Kidney tubule cell (primary cell): Measurements from ENCODE around the gene GLDN.

Source experiments
- DNase-seq: peaks from one replicate; pipeline ENCODE4 v3.0.0-alpha.2; 2018; ENCODE audit warnings: low spot score

GLDN gene

DNA sequence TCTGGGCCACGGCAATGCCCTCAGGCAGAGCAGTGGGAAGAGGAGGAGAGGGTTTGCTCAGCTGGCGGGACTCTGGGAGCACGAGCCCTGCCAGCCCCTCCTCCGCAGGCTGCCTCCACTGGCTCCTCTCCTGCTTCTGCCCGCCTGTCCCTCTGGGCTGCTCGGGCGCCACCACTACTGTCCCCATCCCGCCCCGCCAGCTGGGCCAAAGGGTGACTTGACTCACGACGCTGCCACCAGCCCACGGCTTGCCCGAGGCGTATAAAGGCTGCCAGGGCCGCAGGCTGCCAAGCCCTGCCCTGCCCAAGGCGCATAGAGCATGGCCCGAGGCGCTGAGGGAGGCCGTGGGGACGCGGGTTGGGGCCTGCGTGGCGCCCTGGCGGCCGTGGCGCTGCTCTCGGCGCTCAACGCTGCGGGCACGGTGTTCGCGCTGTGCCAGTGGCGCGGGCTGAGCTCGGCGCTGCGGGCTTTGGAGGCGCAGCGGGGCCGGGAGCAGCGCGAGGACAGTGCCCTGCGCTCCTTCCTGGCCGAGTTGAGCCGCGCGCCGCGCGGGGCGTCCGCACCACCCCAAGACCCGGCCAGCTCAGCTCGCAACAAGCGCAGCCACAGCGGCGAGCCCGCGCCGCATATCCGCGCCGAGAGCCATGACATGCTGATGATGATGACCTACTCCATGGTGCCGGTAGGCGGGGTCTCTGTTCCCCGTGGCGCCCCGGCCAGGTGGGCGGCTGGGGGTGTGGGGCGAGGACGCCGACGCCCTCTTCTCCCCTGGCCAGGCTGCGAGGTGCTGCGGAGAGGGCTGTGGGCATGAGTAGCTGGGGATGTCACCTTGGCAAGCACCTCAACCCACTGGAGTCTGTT is at the start of gene GLDN:
Gene GLDN, plus strand, starts transcription at position 290 of the 861 bp plus-strand sequence. Its CDS starts 30 bp downstream, at position 320.
- no peak for DNase-seq

DNA sequence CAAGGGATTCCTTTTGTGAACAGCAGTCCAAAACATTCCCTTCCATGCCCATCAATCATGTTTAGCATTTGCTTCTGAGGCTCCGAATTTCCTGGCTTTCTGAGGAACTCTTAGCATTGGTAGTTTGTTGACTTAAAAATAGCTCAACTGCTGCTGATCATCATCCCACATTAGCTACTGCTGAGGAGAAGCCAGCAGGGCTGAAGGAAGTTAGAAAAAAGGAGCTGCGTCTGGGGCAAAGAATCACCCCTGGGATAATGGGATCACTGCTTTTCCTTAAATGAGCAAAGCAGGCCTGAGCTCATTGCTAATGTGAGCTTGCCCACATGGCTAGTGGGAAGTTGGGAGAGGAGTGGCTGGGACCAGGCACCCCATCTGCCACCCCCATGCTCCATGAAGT is 42.8 kb upstream of the GLDN start:
- no peak for DNase-seq

DNA sequence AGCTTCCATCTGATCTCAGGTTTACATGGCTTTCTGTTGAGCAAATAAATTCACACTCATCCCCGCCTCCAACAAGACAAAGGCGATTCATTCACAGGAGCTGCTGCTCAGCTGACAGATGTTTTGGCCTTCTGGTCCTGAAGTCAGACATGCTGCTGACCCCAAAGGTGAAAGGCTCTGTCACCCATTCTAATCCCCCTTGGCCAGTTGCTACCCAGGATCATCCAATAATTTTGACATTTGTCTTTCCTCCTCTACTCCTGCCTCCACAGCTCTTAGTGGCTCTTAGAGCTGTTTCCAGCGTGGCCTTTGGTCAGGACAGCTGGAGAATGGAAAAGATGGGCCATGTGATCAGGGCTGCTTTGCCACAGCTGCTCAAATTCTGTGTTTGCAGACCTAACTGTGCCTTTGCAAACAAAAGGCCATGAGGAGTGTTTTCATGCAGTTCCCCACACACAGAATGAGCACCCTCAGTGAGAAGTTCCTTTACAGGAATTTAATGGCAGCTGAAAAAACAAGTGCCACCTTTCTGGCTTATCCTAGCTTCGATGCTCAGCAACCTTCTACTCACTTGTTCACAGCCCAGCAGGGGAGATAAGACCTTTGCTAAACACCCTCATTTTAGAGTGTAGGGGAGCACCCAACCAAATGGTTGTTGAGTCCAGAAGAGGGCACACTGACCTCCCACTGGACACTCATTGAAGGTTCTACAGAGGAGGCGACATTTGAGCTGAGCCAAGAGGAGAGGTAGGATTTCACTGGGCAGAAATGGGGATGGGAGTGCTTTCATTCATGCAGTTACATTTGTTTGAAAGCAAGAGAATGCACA is 42.1 kb upstream of the GLDN start:
- DNase-seq: no peak

DNA sequence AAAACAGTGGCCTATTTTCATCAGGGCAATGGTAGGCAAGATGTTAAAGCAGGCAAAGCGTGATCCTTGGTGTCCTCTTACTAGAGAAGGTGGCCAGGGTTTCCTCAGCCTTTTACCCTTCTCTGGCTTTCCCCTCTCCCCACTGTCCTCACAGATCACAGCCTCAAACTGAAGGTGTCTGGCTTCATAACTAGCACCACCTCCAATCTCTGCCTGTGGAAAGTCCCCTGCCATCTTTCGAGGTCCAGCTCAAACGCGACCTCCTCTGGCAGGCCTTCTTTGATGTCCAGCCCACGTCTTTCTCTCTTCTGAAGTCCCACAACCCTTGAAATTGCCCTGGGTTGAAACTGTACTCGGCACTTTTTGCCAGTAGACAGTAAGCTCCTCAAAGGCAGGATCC is 39.0 kb upstream of the GLDN start:
- DNase-seq: no peak

DNA sequence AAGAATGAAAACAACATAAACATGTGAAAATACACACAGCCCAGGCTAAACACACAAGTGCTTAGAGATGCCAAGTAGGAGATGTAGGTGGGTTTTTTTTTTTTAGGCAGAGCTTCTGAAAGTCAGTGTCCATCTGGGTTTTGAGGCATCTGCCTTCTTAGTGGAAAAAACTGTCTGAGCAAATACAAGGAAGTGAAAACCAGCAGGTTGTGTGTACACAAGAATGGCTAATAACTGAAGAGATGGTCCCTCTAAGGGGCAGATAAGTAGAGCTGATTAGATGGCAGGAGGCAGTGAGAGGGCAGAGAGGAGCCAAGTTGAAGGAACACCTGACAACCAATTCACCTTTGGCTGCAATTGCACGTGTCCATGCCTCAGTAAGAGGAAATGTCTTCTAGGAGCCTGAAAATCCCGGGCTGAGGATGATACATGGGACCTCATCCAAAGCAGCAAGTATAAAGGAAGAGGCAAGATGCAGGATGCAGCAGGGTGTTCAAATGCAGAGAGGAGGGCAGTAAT is 37.9 kb upstream of the GLDN start:
- no peak for DNase-seq

DNA sequence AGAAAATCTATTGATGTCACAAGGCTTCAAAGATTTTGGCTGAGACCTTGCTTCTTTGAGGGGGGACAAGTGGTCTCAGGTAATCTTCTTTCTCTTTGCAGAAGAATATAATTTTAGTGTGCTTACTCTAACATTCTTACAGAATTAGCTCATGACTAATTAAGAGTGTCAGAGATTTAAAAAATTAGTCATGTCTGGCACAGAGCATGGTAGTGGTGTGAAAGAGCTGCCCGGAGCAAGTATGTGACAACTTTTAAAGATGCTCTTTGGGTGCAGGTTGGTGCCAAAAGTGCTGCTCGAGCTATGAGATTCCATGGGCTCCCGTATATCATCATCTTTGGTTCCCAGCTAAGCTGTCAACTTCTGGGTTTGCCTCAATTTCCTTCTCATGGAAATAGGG is 34.1 kb upstream of the GLDN start:
- DNase-seq: no peak

DNA sequence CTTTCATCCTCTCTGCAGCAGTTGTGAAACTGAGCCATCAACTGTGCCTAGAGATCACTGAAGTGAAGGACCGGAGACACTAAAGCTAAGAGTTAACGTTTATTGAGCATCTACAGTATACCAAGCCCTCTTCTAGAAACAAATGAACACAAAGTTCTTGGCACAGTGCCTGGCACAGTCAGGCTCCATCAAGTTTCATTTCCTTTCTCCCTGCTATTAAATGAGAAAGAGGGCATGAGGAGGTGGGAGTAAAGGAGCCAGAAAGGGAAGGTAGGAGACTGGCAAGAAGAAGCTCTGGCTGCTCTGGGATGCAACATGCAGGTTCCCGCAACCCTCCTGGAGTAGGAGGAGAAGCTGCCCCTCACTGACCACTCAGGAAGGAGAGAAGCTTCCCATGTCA is 33.6 kb upstream of the GLDN start:
- DNase-seq: no peak

DNA sequence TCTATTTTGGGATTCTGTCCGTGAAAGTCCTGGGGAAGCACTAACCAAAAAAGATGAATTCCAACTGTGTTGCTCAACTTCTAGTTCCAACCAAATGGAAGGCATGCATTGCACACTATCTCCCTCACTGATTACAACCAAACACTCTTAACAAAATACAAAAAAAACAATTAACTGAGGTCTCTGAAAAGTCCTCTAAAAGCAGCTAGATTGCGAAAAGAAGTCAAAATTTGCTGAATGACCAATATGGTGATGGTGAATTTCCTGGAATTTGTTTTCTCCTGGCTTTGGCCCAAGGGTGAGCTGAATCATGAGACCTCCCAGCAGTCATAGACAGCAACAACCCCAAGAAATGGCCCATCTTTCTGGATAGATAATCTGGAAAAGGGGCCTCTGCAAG is 31.4 kb upstream of the GLDN start:
- DNase-seq: no peak

DNA sequence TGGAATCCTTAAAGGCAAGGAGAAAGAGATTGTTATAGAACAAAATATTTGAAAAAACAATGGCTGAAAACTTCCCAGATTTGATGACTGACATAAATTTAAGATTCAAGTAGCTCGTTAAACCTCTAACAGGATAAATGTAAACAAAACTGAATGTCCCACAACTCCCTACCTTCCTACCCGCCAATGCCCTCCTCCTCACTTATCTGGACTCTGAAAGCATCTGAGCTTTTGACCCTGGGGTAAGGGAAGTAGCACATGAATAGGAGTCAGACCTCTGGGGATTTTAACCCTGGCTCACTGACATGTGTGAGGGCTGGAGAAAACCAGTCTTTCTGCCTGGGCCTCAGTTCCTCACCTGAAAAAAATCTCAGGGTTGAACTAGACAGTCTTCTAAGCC is 29.9 kb upstream of the GLDN start:
- no peak for DNase-seq

DNA sequence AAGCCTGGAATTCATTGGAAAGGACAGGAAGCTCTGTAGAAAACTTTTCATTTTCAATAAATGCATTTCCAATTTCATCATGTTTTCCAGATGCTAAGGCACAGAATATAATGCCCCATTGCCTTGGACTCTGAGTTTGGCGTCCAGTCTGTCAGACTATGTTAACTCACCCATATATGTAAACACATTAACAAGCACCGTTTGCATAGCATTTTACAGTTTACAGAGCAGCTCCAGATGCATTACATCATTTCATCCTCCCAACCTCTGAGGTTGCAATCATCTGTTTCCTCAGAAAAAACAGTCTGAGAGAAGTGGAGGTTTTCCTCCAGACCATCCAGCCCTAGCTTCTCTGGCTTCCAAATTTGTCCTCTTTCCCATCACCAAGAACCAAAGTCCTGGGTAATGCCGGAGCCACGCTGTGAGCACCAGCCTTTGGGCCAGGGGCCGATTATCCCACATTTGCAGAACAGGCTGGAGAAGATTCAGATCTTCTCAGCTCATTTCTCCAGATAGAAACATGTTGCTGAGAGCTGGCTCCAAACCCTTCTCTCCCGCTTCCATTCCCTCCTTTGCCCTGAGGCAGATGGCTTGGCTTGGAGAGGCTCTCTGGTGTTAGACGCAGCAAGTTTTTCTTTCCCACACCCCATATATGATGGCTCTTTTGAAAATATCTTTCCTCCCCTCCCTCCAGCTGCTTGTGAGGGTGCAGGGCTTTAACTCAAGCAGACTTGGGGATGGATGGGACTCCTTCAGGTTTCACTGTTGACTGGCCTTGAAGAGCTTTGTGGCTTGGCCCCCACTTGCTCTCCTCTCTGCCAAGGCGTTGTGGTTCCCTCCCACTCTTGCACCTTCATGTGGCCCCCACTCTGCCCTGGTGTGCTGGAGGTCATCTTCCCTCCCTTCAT is 29.0 kb upstream of the GLDN start:
- DNase-seq: no peak

DNA sequence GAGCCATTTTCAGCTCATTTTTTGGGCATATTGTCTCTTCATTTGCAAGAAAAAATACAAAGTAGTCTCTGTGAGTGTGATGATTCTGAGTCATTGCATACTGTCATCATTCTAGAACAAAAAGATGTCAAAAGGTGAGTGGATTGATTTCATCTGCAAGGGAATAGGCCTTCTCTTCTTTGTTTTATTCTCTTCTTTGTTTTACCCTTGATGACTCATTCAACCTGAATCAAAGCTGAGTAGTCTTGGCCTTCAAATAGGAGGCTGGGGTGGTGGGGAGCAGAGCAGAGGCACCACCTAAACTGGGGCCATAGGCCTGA is 28.4 kb upstream of the GLDN start:
- DNase-seq: peak; percentile 50

DNA sequence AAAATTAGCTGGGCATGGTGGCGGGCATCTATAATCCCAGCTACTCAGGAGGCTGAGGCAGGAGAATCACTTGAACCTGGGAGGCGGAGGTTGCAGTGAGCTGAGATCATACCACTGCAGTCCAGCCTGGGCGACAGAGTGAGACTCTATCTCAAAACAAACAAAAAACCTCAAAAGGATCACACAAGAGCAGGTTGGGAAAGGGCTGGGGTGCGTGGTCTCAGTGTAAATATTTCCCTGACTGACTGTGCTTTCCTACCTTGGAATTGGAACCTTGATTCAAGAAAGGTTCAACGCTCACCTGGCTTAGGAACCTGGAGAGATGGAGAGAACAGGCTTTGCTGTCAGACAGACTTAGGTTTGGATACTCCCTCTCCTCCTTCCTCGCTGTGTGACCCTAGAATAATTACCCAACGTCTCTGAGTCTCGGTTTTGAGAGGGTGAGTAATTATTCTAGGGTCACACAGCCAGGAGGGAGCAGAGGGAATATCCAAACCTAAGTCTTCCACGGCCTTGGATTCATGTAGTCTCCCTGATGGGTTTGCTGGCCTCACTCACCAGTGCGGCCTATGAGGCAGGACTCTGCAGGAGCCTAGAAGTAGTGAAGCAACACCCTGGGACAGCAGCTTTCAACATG is 27.7 kb upstream of the GLDN start:
- no peak for DNase-seq

DNA sequence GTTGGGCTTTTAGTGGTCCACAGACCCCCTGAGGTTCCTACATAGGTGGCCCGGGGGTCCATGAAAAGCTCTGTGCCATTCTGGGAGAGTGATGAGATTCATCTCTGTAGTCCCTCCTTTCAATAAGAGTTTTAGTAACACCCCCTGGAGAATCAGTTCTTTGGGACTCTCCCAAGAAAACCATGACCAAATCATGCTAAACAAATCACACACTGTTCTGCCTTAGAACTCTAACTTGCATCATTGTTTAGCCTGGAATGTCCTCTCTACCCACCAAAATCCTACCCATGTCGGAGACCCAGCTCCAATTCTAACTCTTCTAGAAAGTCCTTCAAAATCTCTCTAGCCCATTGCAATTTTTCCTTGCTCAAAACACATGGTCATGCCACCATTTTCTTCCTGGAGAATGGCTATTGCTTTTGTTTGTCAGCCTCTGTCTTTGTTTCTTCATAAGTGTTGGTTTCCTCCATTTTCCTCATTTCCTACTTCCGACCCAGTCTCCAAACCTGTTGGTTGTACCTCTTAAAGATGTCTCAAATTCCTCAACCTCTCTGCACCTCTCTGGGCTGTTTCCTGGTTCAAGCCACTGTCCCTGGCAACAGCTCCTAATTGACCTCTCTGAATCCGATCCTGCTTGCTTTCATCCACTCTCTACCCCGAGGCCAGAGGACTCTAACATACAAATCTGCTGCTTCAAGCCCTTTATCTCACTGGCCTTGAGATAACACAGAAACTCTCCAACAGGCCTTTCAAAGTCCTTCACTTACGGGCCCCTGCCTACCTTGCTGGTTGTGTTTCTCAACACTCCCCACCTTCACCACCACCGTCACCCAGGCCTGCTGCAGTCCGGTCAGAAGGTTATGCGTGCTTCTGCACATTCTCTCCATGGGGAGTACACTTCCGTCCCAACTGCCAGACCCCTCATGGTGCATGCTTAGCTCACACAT is 26.8 kb upstream of the GLDN start:
- no peak for DNase-seq

DNA sequence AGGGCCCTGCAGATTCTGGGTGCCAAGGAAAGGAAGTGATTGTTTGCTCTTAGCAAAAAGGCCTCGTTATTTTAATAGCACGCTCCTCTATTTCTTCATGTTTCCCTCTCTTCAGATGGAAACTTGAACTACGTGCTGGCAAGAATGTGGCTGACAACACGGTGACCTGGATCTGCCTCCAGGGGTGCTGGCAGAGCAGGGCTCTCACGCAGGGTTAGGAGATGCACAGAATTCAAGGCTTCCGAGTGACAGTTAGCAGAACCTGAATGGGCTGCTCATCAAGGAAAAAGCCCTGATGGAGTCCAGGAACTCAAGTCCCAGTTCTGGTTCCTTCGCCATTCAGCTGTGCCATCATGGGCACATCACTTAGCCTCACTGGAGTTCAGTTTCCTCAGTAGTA is 25.7 kb upstream of the GLDN start:
- no peak for DNase-seq

DNA sequence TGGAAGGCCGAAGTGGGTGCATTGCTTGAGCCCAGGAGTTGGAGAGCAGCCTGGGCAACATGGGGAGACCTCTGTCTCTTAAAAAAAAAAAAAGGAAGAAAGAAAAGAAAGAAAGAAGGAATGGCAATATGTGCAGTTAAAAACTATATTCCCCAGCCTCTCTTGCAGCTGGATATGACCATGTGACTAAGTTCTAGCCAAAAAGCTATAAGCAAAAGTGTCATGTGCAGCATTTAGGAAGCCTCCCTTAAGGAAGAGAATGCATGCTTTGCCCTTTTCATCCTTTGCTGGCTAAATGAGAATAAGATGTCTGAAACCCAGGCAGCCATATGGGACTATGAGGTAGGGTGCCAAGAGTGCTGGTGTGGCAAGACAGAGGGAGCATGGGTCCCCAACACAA is 24.8 kb upstream of the GLDN start:
- DNase-seq: no peak

DNA sequence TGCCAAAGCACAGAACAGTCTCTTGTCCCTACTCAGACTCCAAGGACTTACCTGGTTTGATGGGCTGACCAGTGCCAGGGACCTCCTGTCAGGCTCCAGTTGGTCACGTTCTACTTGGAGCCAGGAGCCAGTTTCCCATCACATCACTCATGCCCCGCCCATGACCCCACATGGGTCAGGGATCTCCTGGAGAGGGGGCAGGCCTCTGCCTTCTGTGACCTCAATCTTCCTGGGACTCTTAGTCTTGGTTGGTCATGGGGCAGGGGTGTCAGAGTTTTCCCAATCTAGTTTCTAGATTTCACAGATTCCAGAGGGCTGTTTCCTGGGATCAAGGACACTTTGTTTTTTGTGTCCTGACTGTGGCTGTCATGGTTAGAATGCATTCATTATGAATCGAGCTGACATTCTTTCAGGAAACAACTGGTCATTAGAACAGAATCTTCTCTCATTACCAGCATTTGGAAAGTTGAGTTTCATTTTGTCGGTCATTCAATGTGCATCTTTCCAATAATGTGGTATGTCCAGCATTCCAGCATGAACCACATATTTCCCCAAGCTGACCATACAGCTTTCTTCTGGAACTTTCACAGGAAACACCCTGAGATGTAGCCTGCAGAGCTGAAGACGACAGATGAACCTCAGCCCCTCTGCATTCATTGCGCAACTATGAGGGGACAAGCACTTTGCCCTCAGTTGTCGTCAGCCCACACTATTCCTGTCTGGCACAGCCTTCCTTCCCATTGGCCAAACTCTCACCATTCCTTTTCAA is 22.9 kb upstream of the GLDN start:
- DNase-seq: no peak

DNA sequence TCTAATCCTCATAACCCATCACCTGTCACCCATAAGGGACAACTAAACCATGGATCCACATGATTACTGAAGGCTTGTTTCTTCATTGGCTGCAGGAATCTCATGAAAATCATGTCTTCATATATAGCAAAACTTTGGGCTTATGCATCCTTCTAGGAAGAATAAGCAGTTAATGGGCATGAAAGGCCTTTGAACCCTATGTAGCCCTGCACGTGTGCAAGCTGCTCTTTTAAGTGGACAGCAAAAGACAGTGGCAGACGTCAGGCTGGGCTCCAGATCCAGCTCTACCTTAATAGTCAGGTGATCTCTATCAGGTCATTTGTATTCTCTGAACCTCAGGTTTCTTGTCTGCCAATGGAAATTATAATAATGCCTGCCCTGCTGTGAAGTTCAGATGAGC is 21.9 kb upstream of the GLDN start:
- DNase-seq: no peak

DNA sequence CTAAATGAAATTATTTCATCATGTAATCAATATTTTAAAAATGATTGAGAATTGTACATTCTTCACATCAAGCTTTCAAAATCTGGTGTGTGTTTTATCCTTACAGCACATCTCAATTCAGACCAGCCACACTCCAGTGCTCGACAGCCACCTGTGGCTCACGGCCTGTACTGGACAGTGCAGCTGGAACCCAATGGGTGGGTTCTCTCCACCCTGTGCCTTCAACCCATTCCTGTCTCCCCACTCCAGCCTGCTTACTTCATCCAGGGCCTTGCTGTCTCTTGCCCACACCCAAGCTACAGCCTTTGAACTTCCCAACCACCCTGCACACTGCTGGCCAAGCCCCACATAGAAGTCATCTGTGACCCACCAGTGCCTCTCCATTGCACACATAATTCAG is 20.6 kb upstream of the GLDN start:
- DNase-seq: no peak

DNA sequence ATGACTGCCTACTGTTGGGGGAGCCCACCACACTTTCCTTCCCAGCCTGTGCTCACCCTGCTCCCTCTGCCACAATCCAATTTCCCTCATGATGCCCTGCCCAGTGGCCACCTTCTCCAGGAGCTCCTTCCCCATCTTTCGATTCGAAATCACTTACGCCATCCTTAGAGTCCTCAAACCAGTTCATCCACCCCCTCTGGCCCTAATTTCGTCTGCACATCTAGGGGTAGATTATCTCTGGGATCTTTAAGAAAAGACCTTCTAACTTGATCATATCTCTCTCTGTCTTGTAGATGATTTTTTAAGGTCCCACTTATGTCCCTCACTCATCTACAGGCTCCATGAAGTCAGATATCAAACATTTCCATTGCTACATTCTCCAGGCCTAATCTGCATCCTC is 20.1 kb upstream of the GLDN start:
- DNase-seq: no peak
